ENCODE data around the gene BRF1. TPM values are rescaled to one million over a fixed set of nuclear protein-coding genes. Genes with fewer than 3 reads are reported as not detected.

BRF1 gene
- total RNA-seq, 2 donors from 2014 or later: 16.2 to 17.2 TPM

GRCh38 chr14:105334383-105335230, 33.8 kb upstream of the BRF1 start:
- TF ChIP-seq, protein P1, sequence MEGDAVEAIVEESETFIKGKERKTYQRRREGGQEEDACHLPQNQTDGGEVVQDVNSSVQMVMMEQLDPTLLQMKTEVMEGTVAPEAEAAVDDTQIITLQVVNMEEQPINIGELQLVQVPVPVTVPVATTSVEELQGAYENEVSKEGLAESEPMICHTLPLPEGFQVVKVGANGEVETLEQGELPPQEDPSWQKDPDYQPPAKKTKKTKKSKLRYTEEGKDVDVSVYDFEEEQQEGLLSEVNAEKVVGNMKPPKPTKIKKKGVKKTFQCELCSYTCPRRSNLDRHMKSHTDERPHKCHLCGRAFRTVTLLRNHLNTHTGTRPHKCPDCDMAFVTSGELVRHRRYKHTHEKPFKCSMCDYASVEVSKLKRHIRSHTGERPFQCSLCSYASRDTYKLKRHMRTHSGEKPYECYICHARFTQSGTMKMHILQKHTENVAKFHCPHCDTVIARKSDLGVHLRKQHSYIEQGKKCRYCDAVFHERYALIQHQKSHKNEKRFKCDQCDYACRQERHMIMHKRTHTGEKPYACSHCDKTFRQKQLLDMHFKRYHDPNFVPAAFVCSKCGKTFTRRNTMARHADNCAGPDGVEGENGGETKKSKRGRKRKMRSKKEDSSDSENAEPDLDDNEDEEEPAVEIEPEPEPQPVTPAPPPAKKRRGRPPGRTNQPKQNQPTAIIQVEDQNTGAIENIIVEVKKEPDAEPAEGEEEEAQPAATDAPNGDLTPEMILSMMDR (IDR thresholded peaks at IDR 0.05): no peak
- Histone ChIP-seq H3K4me3 (no peak overlapping the region), H3K9me3 (no peaks in the 10 kb centered on the region), H3K27ac (peak overlapping the region; percentile 76 to 81), H3K27me3 (no peaks in the 10 kb centered on the region), H3K36me3 (no peaks in the 10 kb centered on the region), H3K4me1 (peaks cover 0 to 85% of the 10 kb centered on the region in 2 donors)
- DNase-seq (ENCODE audit: low spot score): no peak

DNA sequence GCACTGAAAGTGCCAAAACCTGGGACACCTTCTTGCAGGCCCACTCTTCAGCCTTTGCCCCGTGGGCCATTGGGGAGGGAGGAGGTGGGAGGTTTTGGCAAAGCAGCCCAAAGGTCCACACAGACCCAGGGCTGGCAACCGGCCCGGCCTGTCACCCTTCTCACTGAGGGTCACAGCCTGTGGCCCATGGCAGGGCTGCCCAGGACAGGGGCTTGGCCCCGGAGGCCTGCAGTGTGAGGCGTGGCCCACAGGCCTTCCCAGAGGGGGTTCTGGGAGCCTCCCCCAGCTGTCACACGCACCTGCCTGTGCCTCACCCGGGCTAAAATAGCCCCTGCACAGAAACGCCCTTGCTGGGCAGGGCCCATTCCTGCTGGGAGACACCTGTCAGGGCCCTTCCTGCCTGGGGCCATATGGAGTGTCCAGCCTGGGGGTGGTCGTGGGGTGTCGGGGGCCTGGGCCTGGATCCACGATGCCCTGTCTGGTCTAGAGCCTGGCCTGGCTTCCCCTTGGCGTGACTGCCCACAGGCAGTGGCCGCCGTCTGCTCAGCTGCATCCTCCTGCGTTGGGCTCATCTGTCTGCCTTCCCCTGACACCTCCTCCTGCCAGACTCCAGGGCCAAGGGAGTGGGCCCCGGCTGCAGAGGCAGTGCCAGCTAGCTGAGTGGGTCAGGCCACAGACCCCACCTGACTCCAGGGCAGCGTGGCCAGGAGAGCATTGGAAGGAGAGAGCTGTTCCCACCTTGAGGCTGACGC, 33.0 kb upstream of the BRF1 start:
- no peaks in the 10 kb centered on the region for H3K9me3 ChIP-seq
- H3K4me1 ChIP-seq: peaks cover 0 to 91% of the 10 kb centered on the region in 2 donors
- H3K27ac ChIP-seq: peak overlapping the region; percentile 48 to 76
- no peaks in the 10 kb centered on the region for H3K36me3 ChIP-seq
- H3K27me3 ChIP-seq: no peaks in the 10 kb centered on the region
- TF ChIP-seq, protein P1 (IDR thresholded peaks at IDR 0.05): no peak
- no peak for DNase-seq (ENCODE audit: low spot score)
- H3K4me3 ChIP-seq: no peak overlapping the region

DNA sequence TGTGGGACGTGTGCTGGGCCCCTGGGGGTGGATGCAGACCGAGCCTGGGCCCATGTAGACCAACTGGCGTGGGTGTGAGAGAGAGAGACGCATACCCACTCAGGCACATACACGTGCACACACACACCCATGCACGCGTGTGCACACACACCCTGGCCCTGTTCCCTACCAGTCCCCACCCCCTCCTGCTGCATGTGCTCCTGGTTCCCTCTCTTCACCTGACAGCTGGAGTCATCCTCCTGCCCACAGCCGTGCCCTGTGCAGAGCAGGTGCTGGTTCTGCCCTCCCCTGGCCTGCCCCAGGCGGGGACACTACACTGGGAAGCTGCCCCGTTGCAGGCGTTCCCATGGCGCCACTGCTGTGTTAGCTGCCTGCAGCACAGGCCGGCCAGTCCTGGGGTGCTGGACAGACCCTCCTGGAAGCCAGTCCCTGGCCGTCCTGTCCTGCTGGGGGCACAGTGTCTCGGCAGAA, 32.3 kb upstream of the BRF1 start:
- Histone ChIP-seq H3K9me3 (no peaks in the 10 kb centered on the region), H3K4me1 (peaks cover 0 to 91% of the 10 kb centered on the region in 2 donors), H3K36me3 (no peaks in the 10 kb centered on the region), H3K4me3 (no peak overlapping the region), H3K27ac (peak overlapping the region in 1 of 2 donors; percentile 76), H3K27me3 (no peaks in the 10 kb centered on the region)
- no peak for DNase-seq (ENCODE audit: low spot score)
- TF ChIP-seq, protein P1 (IDR thresholded peaks at IDR 0.05): no peak

GRCh38 chr14:105332350-105332874, 31.6 kb upstream of the BRF1 start:
- Histone ChIP-seq H3K4me1 (peaks cover 0 to 91% of the 10 kb centered on the region in 2 donors), H3K27ac (no peak overlapping the region), H3K9me3 (no peaks in the 10 kb centered on the region), H3K36me3 (no peaks in the 10 kb centered on the region), H3K4me3 (no peak overlapping the region), H3K27me3 (no peaks in the 10 kb centered on the region)
- TF ChIP-seq, protein P1 (IDR thresholded peaks at IDR 0.05): no peak
- DNase-seq (ENCODE audit: low spot score): no peak

DNA sequence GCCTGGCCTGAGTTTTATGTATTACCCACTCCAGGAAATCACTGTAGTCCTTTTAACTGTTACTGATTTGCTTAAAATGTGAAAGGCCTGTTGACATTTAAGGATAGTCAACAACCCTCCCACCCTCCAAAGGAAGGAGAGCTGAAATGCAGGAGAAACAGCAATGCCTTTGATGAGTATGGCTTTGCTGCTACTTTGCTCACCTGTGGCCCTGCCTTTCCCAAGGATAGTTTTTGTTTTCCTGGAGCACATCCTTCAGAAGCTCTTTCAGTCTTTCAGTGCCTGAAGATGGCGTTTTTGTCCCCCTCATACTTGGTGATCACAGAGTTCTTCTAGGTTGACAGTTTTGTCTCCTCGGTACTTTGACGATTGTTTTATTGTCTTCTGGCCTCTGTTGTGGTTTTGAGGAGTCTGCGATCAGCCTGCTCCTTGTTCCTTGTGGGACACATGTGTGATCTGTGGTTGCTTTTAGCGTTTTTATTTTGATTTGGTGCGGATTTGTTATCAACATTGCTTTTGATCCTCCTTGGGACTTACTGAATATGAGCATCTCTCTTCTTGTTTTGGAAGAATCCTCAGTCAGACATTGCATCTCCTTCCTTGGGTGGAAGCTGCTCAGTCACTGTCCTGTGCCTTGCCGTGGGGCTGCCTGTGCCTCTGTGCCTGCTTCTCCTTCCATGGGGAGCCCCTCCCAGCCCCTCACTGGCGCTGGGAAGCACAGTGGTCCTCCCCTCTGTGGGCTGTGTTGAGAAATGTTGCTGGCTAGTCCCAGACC, 31.0 kb upstream of the BRF1 start:
- H3K9me3 ChIP-seq: no peaks in the 10 kb centered on the region
- H3K4me1 ChIP-seq: peaks cover 0 to 90% of the 10 kb centered on the region in 2 donors
- no peak overlapping the region for H3K27ac ChIP-seq
- DNase-seq (ENCODE audit: low spot score): no peak
- H3K4me3 ChIP-seq: no peak overlapping the region
- no peaks in the 10 kb centered on the region for H3K36me3 ChIP-seq
- H3K27me3 ChIP-seq: no peaks in the 10 kb centered on the region
- TF ChIP-seq, protein P1 (IDR thresholded peaks at IDR 0.05): no peak

Data from right atrium auricular region (tissue), 2 donors.